ACC112 (cell line): Measurements from ENCODE around the gene PEX13.

Experiments used
- H2AFZ ChIP-seq: fragments of 200-600 bp; sonication (generic); one replicate; pipeline ENCODE4 v1.6.0; 2017; ENCODE audit warnings: antibody characterized with exemption, low read length; ENCODE audit not compliant: unreplicated experiment
- H3K27ac ChIP-seq: fragments of 200-600 bp; sonication (generic); 2 replicates; pipeline ENCODE4 v1.5.1; 2014; ENCODE audit warnings: low read depth, mild to moderate bottlenecking, antibody characterized with exemption, low read length, moderate library complexity
- H3K27me3 ChIP-seq: fragments of 200-600 bp; sonication (generic); 2 replicates; pipeline ENCODE4 v1.6.1; 2014; ENCODE audit warnings: mild to moderate bottlenecking, antibody characterized with exemption, low read length, moderate library complexity, mixed read lengths; ENCODE audit not compliant: insufficient read depth
- H3K36me3 ChIP-seq: fragments of 200-600 bp; sonication (generic); 2 replicates; pipeline ENCODE4 v1.6.1; 2016; ENCODE audit warnings: mild to moderate bottlenecking, antibody characterized with exemption, low read length, moderate library complexity, mixed read lengths; ENCODE audit not compliant: insufficient read depth
- H3K4me1 ChIP-seq: fragments of 200-600 bp; sonication (generic); one replicate; pipeline ENCODE4 v1.6.1; 2016; ENCODE audit warnings: low read length, mixed read lengths; ENCODE audit not compliant: insufficient read depth, unreplicated experiment, control insufficient read depth
- H3K4me3 ChIP-seq: fragments of 200-600 bp; sonication (generic); 2 replicates; pipeline ENCODE4 v1.5.1; 2014; ENCODE audit warnings: mild to moderate bottlenecking, low read depth, low read length
- H3K79me2 ChIP-seq: fragments of 200-600 bp; sonication (generic); one replicate; pipeline ENCODE4 v1.6.0; 2016; ENCODE audit warnings: low read length; ENCODE audit not compliant: control insufficient read depth, unreplicated experiment, insufficient read depth

PEX13 gene

DNA sequence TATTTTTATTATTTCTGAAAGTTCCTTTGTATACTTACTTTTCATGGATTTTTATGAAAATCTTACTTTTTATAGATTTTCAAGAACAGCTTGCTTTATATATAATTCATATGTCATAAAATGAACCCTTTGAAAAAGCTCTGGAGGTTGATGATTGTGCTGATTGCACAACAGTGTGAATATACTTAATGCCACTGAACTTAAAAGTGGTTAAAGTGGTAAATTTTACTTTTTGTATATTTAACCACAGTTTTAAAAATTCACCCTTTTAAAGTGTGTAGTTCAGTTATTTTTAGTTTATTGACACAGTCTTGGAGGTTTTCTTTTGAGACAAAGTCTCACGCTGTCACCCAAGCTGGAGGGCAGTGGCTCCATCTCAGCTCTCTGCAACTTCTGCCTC, 56.6 kb downstream of the PEX13 start:
- Histone ChIP-seq H3K27ac (no peak overlapping the region), H3K79me2 (peaks cover 7% of the 10 kb centered on the region), H2AFZ (no peak overlapping the region), H3K36me3 (peaks cover 17% of the 10 kb centered on the region), H3K4me3 (no peak overlapping the region), H3K4me1 (no peaks in the 10 kb centered on the region), H3K27me3 (no peaks in the 10 kb centered on the region)

DNA sequence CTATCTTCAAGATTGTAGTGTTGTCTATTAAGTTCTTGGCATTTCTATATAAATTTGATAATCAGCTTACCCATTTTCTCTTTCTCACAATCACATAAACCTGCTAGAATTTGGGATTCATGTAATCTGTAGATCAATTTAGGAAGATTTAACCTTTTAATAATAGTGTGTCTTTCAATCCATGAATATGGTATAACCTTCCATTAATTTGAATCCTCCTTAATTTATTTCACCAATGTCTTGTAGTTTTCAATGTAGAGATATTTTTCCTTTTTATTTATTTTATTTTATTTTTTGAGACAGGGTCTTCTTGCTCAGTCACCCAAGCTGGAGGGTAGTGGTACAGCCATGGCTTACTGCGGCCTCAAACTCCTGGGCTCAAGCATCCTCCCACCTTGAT, 68.4 kb downstream of the PEX13 start:
- no peaks in the 10 kb centered on the region for H3K79me2 ChIP-seq
- H3K27ac ChIP-seq = no peak overlapping the region
- H2AFZ ChIP-seq = no peak overlapping the region
- no peaks in the 10 kb centered on the region for H3K27me3 ChIP-seq
- no peaks in the 10 kb centered on the region for H3K4me1 ChIP-seq
- H3K36me3 ChIP-seq = peaks cover 14% of the 10 kb centered on the region; the same call in 1 of the 2 replicates
- H3K4me3 ChIP-seq = no peak overlapping the region

DNA sequence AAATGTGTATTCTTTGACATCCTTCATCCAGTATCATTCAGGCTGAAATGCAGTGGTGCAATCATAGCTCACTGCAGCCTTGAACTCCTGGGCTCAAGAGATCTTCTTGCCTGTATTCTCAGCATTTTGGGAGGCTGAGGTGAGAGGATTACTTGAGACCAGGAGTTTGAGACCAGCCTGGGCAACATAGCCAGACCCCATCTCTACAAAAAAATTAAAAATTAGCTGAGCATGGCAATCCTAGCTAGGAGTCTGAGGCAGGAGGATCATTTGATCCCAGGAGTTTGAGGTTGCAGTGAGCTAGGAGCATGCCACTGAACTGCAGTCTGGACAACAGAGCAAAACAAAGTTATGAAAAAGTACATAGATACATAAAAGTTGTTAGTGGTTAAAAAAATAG, 72.3 kb downstream of the PEX13 start:
- no peak overlapping the region for H3K27ac ChIP-seq
- H3K4me3 ChIP-seq = no peak overlapping the region
- H2AFZ ChIP-seq = no peak overlapping the region
- H3K36me3 ChIP-seq = peaks cover 13% of the 10 kb centered on the region; the same call in 1 of the 2 replicates
- no peaks in the 10 kb centered on the region for H3K79me2 ChIP-seq
- no peaks in the 10 kb centered on the region for H3K4me1 ChIP-seq
- no peaks in the 10 kb centered on the region for H3K27me3 ChIP-seq

DNA sequence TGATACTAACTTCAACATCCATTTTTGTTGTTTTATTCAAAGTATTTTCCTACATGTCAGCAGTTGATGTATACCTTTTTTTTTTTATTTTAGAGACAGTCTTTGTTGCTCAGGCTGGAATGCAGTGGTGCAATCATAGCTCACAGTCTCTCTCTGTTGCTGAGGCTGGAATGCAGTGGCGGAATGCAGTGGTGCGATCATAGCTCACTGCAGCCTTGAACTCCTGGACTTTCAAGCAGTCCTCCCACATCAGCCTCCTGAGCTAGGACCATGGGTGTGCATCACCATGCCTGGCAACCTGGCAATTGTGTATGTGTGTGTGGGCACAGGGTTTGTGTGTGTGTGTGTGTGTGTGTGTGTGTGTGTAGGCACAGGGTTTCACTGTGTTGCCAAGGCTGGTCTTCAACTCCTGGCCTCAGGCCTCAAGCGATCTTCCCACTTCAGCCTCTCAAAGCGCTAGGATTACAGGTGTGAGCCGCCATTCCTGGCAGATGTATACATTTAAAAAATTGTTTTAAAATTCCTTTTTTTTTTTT, 72.9 kb downstream of the PEX13 start:
- no peaks in the 10 kb centered on the region for H3K4me1 ChIP-seq
- no peaks in the 10 kb centered on the region for H3K79me2 ChIP-seq
- no peak overlapping the region for H3K27ac ChIP-seq
- H3K4me3 ChIP-seq = no peak overlapping the region
- no peak overlapping the region for H2AFZ ChIP-seq
- no peaks in the 10 kb centered on the region for H3K27me3 ChIP-seq
- 0 out of 2 replicates have a peak, but pooled peaks cover 13% of the 10 kb centered on the region for H3K36me3 ChIP-seq

DNA sequence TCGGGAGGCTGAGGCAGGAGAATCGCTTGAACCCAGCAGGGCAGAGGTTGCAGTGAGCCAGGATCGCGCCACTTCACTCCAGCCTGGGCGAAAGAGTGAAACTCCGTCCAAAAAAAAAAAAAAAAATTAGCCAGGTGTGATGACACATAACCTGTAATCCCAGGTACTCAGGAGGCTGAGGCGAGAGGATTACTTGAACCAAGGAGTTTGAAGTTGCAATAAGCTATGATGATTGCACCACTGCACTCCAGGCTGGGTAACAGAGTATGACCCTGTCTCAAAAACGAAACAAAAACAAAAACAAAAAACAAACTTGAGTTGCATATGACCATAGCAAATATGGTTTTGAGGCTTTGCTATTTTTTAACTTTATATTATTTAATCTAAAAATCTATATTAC, 74.0 kb downstream of the PEX13 start:
- Histone ChIP-seq H2AFZ (no peak overlapping the region), H3K79me2 (no peaks in the 10 kb centered on the region), H3K4me3 (no peak overlapping the region), H3K4me1 (no peaks in the 10 kb centered on the region), H3K27me3 (no peaks in the 10 kb centered on the region), H3K36me3 (0 out of 2 replicates have a peak, but pooled peaks cover 13% of the 10 kb centered on the region), H3K27ac (no peak overlapping the region)

DNA sequence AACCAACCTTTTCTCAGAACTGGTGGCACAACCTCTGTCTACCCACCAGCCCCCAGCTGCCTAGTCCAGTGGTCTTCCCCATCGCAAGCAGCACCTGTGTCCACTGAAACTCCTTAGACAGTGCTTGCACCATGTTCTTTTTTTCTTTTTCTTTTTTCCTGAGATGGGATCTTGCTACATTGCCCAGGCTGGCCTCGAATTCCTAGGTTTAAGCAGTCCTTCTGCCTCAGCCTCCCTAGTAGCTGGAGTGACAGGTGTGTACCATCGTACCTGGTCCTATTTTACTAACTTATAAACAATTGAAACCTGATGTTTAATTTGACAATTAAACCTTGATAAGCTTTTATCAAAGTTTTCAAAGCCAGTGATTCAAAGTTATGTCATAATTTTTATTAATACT, 78.9 kb downstream of the PEX13 start:
- no peak overlapping the region for H3K4me3 ChIP-seq
- no peak overlapping the region for H3K27ac ChIP-seq
- 0 out of 2 replicates have a peak, but pooled peaks cover 3% of the 10 kb centered on the region for H3K36me3 ChIP-seq
- no peaks in the 10 kb centered on the region for H3K4me1 ChIP-seq
- H3K27me3 ChIP-seq = no peaks in the 10 kb centered on the region
- no peaks in the 10 kb centered on the region for H3K79me2 ChIP-seq
- H2AFZ ChIP-seq = no peak overlapping the region

DNA sequence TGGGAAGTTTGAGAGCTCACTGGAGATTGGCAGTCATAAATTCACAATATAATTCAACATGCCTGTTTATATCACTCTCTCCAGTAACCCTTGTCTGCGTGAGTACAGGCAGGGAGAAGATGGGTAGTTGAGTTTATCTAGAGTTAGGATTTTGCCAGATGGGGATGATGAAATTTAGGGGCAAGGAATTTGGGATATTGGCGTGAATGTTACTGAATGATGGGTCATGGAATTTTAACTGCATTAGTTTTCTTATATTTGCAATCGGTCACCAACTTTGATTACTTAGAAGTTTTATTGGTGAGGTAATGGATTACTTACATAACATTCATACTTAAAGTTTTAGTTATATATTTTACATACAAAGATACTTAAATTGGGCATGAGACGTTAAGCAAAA, 83.3 kb downstream of the PEX13 start:
- Histone ChIP-seq H3K27ac (no peak overlapping the region), H3K4me3 (no peak overlapping the region), H3K36me3 (peaks cover 3% of the 10 kb centered on the region; the same call in 1 of the 2 replicates), H3K27me3 (no peaks in the 10 kb centered on the region), H3K79me2 (no peaks in the 10 kb centered on the region), H2AFZ (no peak overlapping the region), H3K4me1 (no peaks in the 10 kb centered on the region)
